ENCODE results near the gene ARHGAP6.

GRCh38 chrX:11470250-11470974, 195.3 kb downstream of the ARHGAP6 start:
- no peak for TF ChIP-seq TAF1 (IDR thresholded peaks at IDR 0.05; ENCODE audit: low read depth)
- TF ChIP-seq REST (IDR thresholded peaks at IDR 0.05; ENCODE audit: low read depth): no peak
- TF ChIP-seq CEBPB (IDR thresholded peaks at IDR 0.05): no peak
- no peak for TF ChIP-seq EGR1 (IDR thresholded peaks at IDR 0.05)
- no peak for TF ChIP-seq EP300 (IDR thresholded peaks at IDR 0.05; ENCODE audit: borderline replicate concordance)
- no peak for TF ChIP-seq MAX (IDR thresholded peaks at IDR 0.05)
- TF ChIP-seq NFIC (IDR thresholded peaks at IDR 0.05): no peak
